GM12872 (cell line): ENCODE data around the gene PRR36.

ENCODE experiments used
- CTCF ChIP-seq: IDR thresholded peaks from 3 replicates; pipeline ENCODE4 v1.5.1; 2011; ENCODE audit warnings: low read depth, mild to moderate bottlenecking, low read length, moderate library complexity; ENCODE audit not compliant: insufficient read depth

The PRR36 gene

GRCh38 chr19:7914598-7915045, 40.4 kb upstream of the PRR36 start, which contains the start of gene TGFBR3L:
TSS of gene TGFBR3L (plus strand) at chr19:7914830.
- no peak for TF ChIP-seq CTCF

- TF ChIP-seq CTCF, result no peak
These were observed 39.9 kb upstream of the PRR36 start for GRCh38 chr19:7914099-7914498.

- TF ChIP-seq CTCF, result no peak
These were observed 39.5 kb upstream of the PRR36 start for GRCh38 chr19:7913652-7914051.

GRCh38 chr19:7912697-7913564, 38.7 kb upstream of the PRR36 start:
- no peak for TF ChIP-seq CTCF

GRCh38 chr19:7912144-7912696, 38.0 kb upstream of the PRR36 start:
- no peak for TF ChIP-seq CTCF

GRCh38 chr19:7911508-7912143, 37.4 kb upstream of the PRR36 start:
- TF ChIP-seq CTCF, result no peak
